Peyer's patch (tissue), 4 donors: ENCODE data around the gene AKT3.

Source experiments
- POLR2A ChIP-seq, 2 donors: fragments of 450-650 bp; IDR thresholded peaks; one replicate each; pipeline ENCODE4 v1.5.1; 2017; ENCODE audit warnings: antibody characterized with exemption in 2 of 2, mild to moderate bottlenecking in 2 of 2, moderate library complexity in 2 of 2
- TF ChIP-seq, protein P1 (sequence below), 6 experiments: fragments of 450-650 bp in 4 of 6; fragments of 200-600 bp in 2 of 6; sonication (generic) in 1 of 6; IDR thresholded peaks; one replicate each; pipeline ENCODE4 v1.5.1; 2017 to 2019; ENCODE audit warnings: antibody characterized with exemption in 6 of 6, mild to moderate bottlenecking in 3 of 6, moderate library complexity in 1 of 6

DNA sequence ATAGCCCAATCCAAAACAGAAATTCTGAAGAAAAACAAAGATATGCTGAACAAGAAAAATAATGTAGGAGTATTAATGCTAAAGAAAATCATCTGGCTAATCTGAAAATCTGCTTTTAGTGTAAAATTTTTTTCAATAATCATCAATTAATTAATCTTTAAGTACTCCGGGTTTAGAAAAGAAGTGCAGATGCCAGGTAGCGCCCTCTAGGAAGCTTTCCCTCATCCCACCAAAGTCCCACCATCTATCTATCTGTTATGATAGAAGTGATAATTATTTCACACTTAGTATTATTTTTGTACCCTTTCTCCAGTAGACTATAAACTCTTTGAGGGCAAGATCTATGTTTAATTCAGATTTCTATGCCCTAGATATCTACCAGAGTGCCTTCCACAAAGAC lies 240.3 kb downstream of the AKT3 start:
- TF ChIP-seq, protein P1, sequence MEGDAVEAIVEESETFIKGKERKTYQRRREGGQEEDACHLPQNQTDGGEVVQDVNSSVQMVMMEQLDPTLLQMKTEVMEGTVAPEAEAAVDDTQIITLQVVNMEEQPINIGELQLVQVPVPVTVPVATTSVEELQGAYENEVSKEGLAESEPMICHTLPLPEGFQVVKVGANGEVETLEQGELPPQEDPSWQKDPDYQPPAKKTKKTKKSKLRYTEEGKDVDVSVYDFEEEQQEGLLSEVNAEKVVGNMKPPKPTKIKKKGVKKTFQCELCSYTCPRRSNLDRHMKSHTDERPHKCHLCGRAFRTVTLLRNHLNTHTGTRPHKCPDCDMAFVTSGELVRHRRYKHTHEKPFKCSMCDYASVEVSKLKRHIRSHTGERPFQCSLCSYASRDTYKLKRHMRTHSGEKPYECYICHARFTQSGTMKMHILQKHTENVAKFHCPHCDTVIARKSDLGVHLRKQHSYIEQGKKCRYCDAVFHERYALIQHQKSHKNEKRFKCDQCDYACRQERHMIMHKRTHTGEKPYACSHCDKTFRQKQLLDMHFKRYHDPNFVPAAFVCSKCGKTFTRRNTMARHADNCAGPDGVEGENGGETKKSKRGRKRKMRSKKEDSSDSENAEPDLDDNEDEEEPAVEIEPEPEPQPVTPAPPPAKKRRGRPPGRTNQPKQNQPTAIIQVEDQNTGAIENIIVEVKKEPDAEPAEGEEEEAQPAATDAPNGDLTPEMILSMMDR (IDR thresholded peaks at IDR 0.05): no peak
- TF ChIP-seq POLR2A (IDR thresholded peaks at IDR 0.05): no peak
